H1 (cell line): ENCODE results near the gene OGFRL1. TPM values are rescaled to one million over a fixed set of nuclear protein-coding genes. Genes with fewer than 3 reads are reported as not detected.

Source experiments
- CTCF ChIA-PET: fragments of 300-600 bp; sonication (Branson Sonifier 250); formaldehyde crosslinking; loops from one replicate; lab custom pipeline; 2021; ENCODE audit not compliant: partially characterized antibody; lab: Charles Lee
- POLR2A ChIA-PET: fragments of 300-600 bp; sonication (Branson Sonifier 250); formaldehyde crosslinking; loops from one replicate; lab custom pipeline; 2021; ENCODE audit warnings: inconsistent platforms; ENCODE audit not compliant: partially characterized antibody; lab: Charles Lee
- DNase-seq, 2 experiments: peaks; one replicate each; pipeline versions ENCODE4 v3.0.0 to v3.0.0-alpha.2; 2010 to 2022; ENCODE audit warnings: low spot score in 2 of 2, low read depth in 1 of 2, mixed read lengths in 1 of 2
- FAIRE-seq: peaks from 2 replicates; lab custom pipeline; 2011; peaks lifted over from hg19 to GRCh38; lab: Jason Lieb, UNC
- H2AFZ ChIP-seq: 2 replicates; pipeline ENCODE4 v1.8.1; 2012; ENCODE audit warnings: low read length, inconsistent platforms
- H2AK5ac ChIP-seq: 2 replicates; pipeline ENCODE4 v1.6.1; 2013; ENCODE audit warnings: low read depth, low read length
- H2BK120ac ChIP-seq: replicated peaks from 2 replicates; pipeline ENCODE3; 2013; ENCODE audit warnings: low read depth, low read length, inconsistent platforms
- H2BK12ac ChIP-seq: 2 replicates; pipeline ENCODE4 v1.6.1; 2013; ENCODE audit warnings: low read depth, low read length
- H2BK15ac ChIP-seq: 2 replicates; pipeline ENCODE4 v1.6.1; 2013; ENCODE audit warnings: low read length
- H2BK20ac ChIP-seq: 2 replicates; pipeline ENCODE4 v1.6.1; 2013; ENCODE audit warnings: low read length
- H2BK5ac ChIP-seq: 2 replicates; pipeline ENCODE4 v1.6.1; 2013; ENCODE audit warnings: low read depth, low read length
- H3K14ac ChIP-seq: 2 replicates; pipeline ENCODE4 v1.6.1; 2013; ENCODE audit warnings: inconsistent platforms; ENCODE audit not compliant: insufficient read length
- H3K18ac ChIP-seq: 2 replicates; pipeline ENCODE4 v1.6.1; 2013; ENCODE audit warnings: low read length; ENCODE audit errors: extremely low read depth
- H3K23ac ChIP-seq: 2 replicates; pipeline ENCODE4 v1.6.1; 2013; ENCODE audit warnings: inconsistent platforms; ENCODE audit not compliant: insufficient read length
- H3K23me2 ChIP-seq: 2 replicates; pipeline ENCODE4 v1.6.1; 2013; ENCODE audit warnings: low read depth, low read length
- H3K27ac ChIP-seq: 2 replicates; pipeline ENCODE4 v1.6.1; 2011; ENCODE audit warnings: low read depth, low read length, inconsistent platforms
- H3K27me3 ChIP-seq, 4 experiments: replicated peaks in 1 of 4; 1 replicate in 1 of 4; 2 replicates in 3 of 4; pipeline versions ENCODE4 v1.6.1 to v1.8.1; 2011 to 2013; ENCODE audit warnings: low read length in 3 of 4, mild to moderate bottlenecking in 3 of 4, inconsistent platforms in 2 of 4, mixed read lengths in 2 of 4, moderate library complexity in 1 of 4; ENCODE audit not compliant: control insufficient read depth in 3 of 4, insufficient read depth in 3 of 4; ENCODE audit errors: extremely low read depth in 1 of 4
- H3K36me3 ChIP-seq, 4 experiments: 2 replicates each; pipeline versions ENCODE4 v1.6.1 to v1.8.1; 2011 to 2013; ENCODE audit warnings: mild to moderate bottlenecking in 4 of 4, low read length in 3 of 4, moderate library complexity in 2 of 4, control low read depth in 1 of 4, inconsistent platforms in 1 of 4; ENCODE audit not compliant: insufficient read depth in 4 of 4, control insufficient read depth in 2 of 4
- H3K4ac ChIP-seq: replicated peaks from 2 replicates; pipeline ENCODE3; 2013; ENCODE audit warnings: low read length, low read depth, mixed read lengths, inconsistent platforms; ENCODE audit not compliant: insufficient read length
- H3K4me1 ChIP-seq, 4 experiments: replicated peaks in 1 of 4; 1 replicate in 1 of 4; 2 replicates in 3 of 4; pipeline versions ENCODE4 v1.6.1 to v1.8.1; 2011 to 2013; ENCODE audit warnings: low read length in 3 of 4, inconsistent platforms in 2 of 4, mixed read lengths in 1 of 4; ENCODE audit not compliant: insufficient read depth in 4 of 4, control insufficient read depth in 3 of 4
- H3K4me2 ChIP-seq, 2 experiments: 2 replicates each; pipeline versions ENCODE4 v1.6.1 to v1.8.1; 2011 to 2013; ENCODE audit warnings: low read depth in 2 of 2, low read length in 2 of 2, control low read depth in 1 of 2, inconsistent platforms in 1 of 2, mild to moderate bottlenecking in 1 of 2; ENCODE audit not compliant: insufficient read depth in 1 of 2
- H3K4me3 ChIP-seq, 4 experiments: fragments of 200-600, 300-600 bp in 1 of 4; sonication (generic), shearing (Covaris generic), sonication (Bioruptor Twin) in 1 of 4; 2 replicates each; pipeline versions ENCODE4 v1.5.1 to v1.8.1; 2011 to 2016; ENCODE audit warnings: low read length in 4 of 4, low read depth in 3 of 4, control low read depth in 2 of 4, inconsistent platforms in 2 of 4, mild to moderate bottlenecking in 2 of 4, mixed read lengths in 1 of 4, moderate library complexity in 1 of 4; ENCODE audit not compliant: insufficient read depth in 2 of 4; ENCODE audit errors: extremely low read depth in 1 of 4
- H3K56ac ChIP-seq: replicated peaks from 2 replicates; pipeline ENCODE3; 2013; ENCODE audit warnings: low read depth, mild to moderate bottlenecking, mixed read lengths, low read length, inconsistent platforms; ENCODE audit not compliant: insufficient read length
- H3K79me1 ChIP-seq: 2 replicates; pipeline ENCODE4 v1.6.1; 2013; ENCODE audit warnings: low read depth, low read length, control low read depth
- H3K79me2 ChIP-seq, 2 experiments: 2 replicates each; pipeline versions ENCODE4 v1.6.1 to v1.8.1; 2012 to 2013; ENCODE audit warnings: low read length in 2 of 2, mild to moderate bottlenecking in 2 of 2, inconsistent platforms in 1 of 2; ENCODE audit not compliant: insufficient read depth in 2 of 2, control insufficient read depth in 1 of 2
- H3K9ac ChIP-seq, 4 experiments: replicated peaks in 1 of 4; 1 replicate in 1 of 4; 2 replicates in 3 of 4; pipeline versions ENCODE4 v1.6.1 to v1.8.1; 2011 to 2013; ENCODE audit warnings: low read depth in 3 of 4, low read length in 3 of 4, control low read depth in 2 of 4, mild to moderate bottlenecking in 2 of 4, moderate library complexity in 2 of 4, inconsistent platforms in 1 of 4; ENCODE audit errors: extremely low read depth in 1 of 4
- H3K9me3 ChIP-seq, 2 experiments: 2 replicates each; pipeline versions ENCODE4 v1.6.1 to v1.8.1; 2012 to 2013; ENCODE audit warnings: mild to moderate bottlenecking in 2 of 2, moderate library complexity in 2 of 2, control low read depth in 1 of 2, inconsistent platforms in 1 of 2, low read depth in 1 of 2, low read length in 1 of 2, mixed read lengths in 1 of 2; ENCODE audit not compliant: insufficient read depth in 2 of 2
- H4K20me1 ChIP-seq, 2 experiments: replicated peaks in 1 of 2; 2 replicates each; pipeline versions ENCODE3 to v1.8.1; 2011 to 2013; ENCODE audit warnings: inconsistent platforms in 2 of 2, low read length in 2 of 2, mild to moderate bottlenecking in 1 of 2; ENCODE audit not compliant: insufficient read depth in 2 of 2, control insufficient read depth in 1 of 2
- H4K5ac ChIP-seq: 2 replicates; pipeline ENCODE4 v1.6.1; 2013; ENCODE audit warnings: low read length, low read depth, mixed read lengths, inconsistent platforms; ENCODE audit not compliant: insufficient read length
- H4K8ac ChIP-seq: 2 replicates; pipeline ENCODE4 v1.8.0; 2013; ENCODE audit warnings: mild to moderate bottlenecking, moderate library complexity, low read length, inconsistent platforms; ENCODE audit not compliant: insufficient read depth; ENCODE audit errors: extremely low read depth
- H4K91ac ChIP-seq: replicated peaks from 2 replicates; pipeline ENCODE3; 2013; ENCODE audit warnings: low read length, mixed read lengths, inconsistent platforms; ENCODE audit not compliant: insufficient read length
- BRCA1 ChIP-seq: IDR thresholded peaks from 2 replicates; pipeline ENCODE4 v1.6.1; 2012; ENCODE audit warnings: low read depth, low read length, improper control_type of control experiment
- CEBPB ChIP-seq: IDR thresholded peaks from 2 replicates; pipeline ENCODE4 v1.6.1; 2012; ENCODE audit warnings: low read depth, low read length
- EP300 ChIP-seq, 2 experiments: IDR thresholded peaks; 1 replicate in 1 of 2; 2 replicates in 1 of 2; pipeline ENCODE4 v1.6.1; 2011 to 2012; ENCODE audit warnings: low read depth in 2 of 2, low read length in 2 of 2, mild to moderate bottlenecking in 2 of 2, borderline replicate concordance in 1 of 2, inconsistent platforms in 1 of 2, moderate library complexity in 1 of 2
- FOSL1 ChIP-seq: IDR thresholded peaks from 2 replicates; pipeline ENCODE4 v1.6.1; 2011; ENCODE audit warnings: mild to moderate bottlenecking, low read depth, low read length, moderate library complexity; ENCODE audit not compliant: insufficient read depth
- MAX ChIP-seq: IDR thresholded peaks from 2 replicates; pipeline ENCODE4 v1.6.1; 2012; ENCODE audit warnings: inconsistent platforms
- NRF1 ChIP-seq: IDR thresholded peaks from 2 replicates; pipeline ENCODE4 v1.6.1; 2011; ENCODE audit warnings: mild to moderate bottlenecking, low read depth, low read length, improper control_type of control experiment
- RAD21 ChIP-seq, 2 experiments: IDR thresholded peaks in 1 of 2; conservative IDR thresholded peaks in 1 of 2; 2 replicates each; pipeline ENCODE4 v1.6.1; 2011; ENCODE audit warnings: low read depth in 2 of 2, low read length in 2 of 2, improper control_type of control experiment in 1 of 2, inconsistent platforms in 1 of 2, mild to moderate bottlenecking in 1 of 2, moderate library complexity in 1 of 2
- RNF2 ChIP-seq: fragments of 200-900, 300-1000 bp; sonication (generic); IDR thresholded peaks from 2 replicates; pipeline ENCODE4 v1.7.1; 2016; ENCODE audit warnings: borderline replicate concordance, low read depth, mild to moderate bottlenecking, antibody characterized with exemption, low read length; ENCODE audit not compliant: poor library complexity, severe bottlenecking; ENCODE audit errors: missing control alignments
- RXRA ChIP-seq: IDR thresholded peaks from 2 replicates; pipeline ENCODE4 v1.6.1; 2011; ENCODE audit warnings: low read depth, mild to moderate bottlenecking, low read length, moderate library complexity; ENCODE audit not compliant: insufficient read depth
- SIN3A ChIP-seq, 2 experiments: IDR thresholded peaks in 1 of 2; conservative IDR thresholded peaks in 1 of 2; 2 replicates each; pipeline ENCODE4 v1.6.1; 2011 to 2012; ENCODE audit warnings: low read length in 2 of 2, improper control_type of control experiment in 1 of 2, low read depth in 1 of 2, mild to moderate bottlenecking in 1 of 2
- SIRT6 ChIP-seq: IDR thresholded peaks from one replicate; pipeline ENCODE4 v1.7.1; 2012; ENCODE audit warnings: low read length, inconsistent platforms
- polyA plus RNA-seq, 7 experiments: library from polyadenylated mRNA; depleted of rRNA in 3 of 7; stranded (reverse) in 5 of 7; unstranded in 2 of 7; fragments of >200 nt in 5 of 7; fragments of 200-250 nt in 2 of 7; gene quantifications; 1 replicate in 5 of 7; 2 replicates in 1 of 7; 4 replicates in 1 of 7; pipeline versions ENCODE4 v1.2.1 to v1.2.3, GENCODE V29; 2011 to 2013; ENCODE audit warnings: missing spikeins in 2 of 7, mixed read lengths in 2 of 7
- total RNA-seq: library from RNA; stranded (reverse); fragmentation: NEBNext Ultra II Directional; extraction: Animal tissue kit (Norgen Biotek cat#: 25700); gene quantifications from 2 replicates; pipeline ENCODE4 v1.2.1, GENCODE V29; 2021

OGFRL1 gene
- total and polyA plus RNA-seq, 2 of the 8 experiments (the other 6 are each of a cell fraction or from before 2014, with no cell fraction given), result 1.1 to 9.0 TPM

GRCh38 chr6:71299541-71300470, 11.2 kb downstream of the OGFRL1 start:
- FAIRE-seq, result peak; percentile 24
- Histone ChIP-seq H4K20me1 (no peaks in the 10 kb centered on the region), H4K91ac (no peak overlapping the region), H2AK5ac (no peak overlapping the region), H2BK15ac (no peak overlapping the region), H3K4ac (no peak overlapping the region), H2BK20ac (no peak overlapping the region), H2BK120ac (no peak overlapping the region), H4K8ac (no peak overlapping the region), H3K36me3 (peaks cover 0 to 5% (median 0%) of the 10 kb centered on the region in 4 experiments; a peak in 1 of 8 replicates), H3K9me3 (no peaks in the 10 kb centered on the region), H2AFZ (no peak overlapping the region), H3K23me2 (no peaks in the 10 kb centered on the region), H3K79me1 (no peaks in the 10 kb centered on the region), H3K27me3 (no peaks in the 10 kb centered on the region), H3K9ac (no peak overlapping the region), H3K4me3 (no peak overlapping the region), H3K14ac (no peak overlapping the region), H3K56ac (no peak overlapping the region), H2BK12ac (no peak overlapping the region), H3K27ac (no peak overlapping the region), H3K23ac (no peak overlapping the region), H2BK5ac (no peak overlapping the region), H3K4me2 (no peak overlapping the region), H3K79me2 (no peaks in the 10 kb centered on the region), H3K4me1 (peaks cover 0 to 4% (median 0%) of the 10 kb centered on the region in 4 experiments; a peak in 1 of 7 replicates), H4K5ac (no peak overlapping the region), H3K18ac (no peak overlapping the region)
- POLR2A ChIA-PET, result no interaction called here
- CTCF ChIA-PET, result interaction anchor here (0.5 kb wide), 1 partner anchor 12 kb away, joined by 3 read pairs; no protein-coding TSS in a partner anchor
- no peak for DNase-seq
- TF ChIP-seq MAX (no peak), FOSL1 (no peak), SIRT6 (no peak), SIN3A (conservative IDR thresholded peaks at IDR 0.05 in 1 of 2, IDR thresholded peaks at IDR 0.05 in 1 of 2; ENCODE audit: low read depth in 1 of 2, low read length in 2 of 2) (no peak), RNF2 (no peak), RAD21 (IDR thresholded peaks at IDR 0.05 in 1 of 2, conservative IDR thresholded peaks at IDR 0.05 in 1 of 2; ENCODE audit: low read depth in 2 of 2, low read length in 2 of 2) (no peak), RXRA (no peak), NRF1 (no peak), BRCA1 (no peak), CEBPB (no peak), EP300 (IDR thresholded peaks at IDR 0.05; ENCODE audit: borderline replicate concordance in 1 of 2, low read depth in 2 of 2, low read length in 2 of 2) (no peak)
